GM12878 (cell line): ENCODE results near the gene KIF2C. TPM values are rescaled to one million over a fixed set of nuclear protein-coding genes. Genes with fewer than 3 reads are reported as not detected.

Experiments used
- MTA3 ChIP-seq: IDR thresholded peaks from 2 replicates; pipeline ENCODE4 v1.6.1; 2012; ENCODE audit warnings: low read length, inconsistent platforms, borderline replicate concordance
- NFIC ChIP-seq: IDR thresholded peaks from 2 replicates; pipeline ENCODE4 v1.6.1; 2012; ENCODE audit warnings: low read depth, mild to moderate bottlenecking, inconsistent platforms, low read length, moderate library complexity
- RELB ChIP-seq: fragments of 450-650 bp; IDR thresholded peaks from 2 replicates; pipeline ENCODE4 v1.6.1; 2017; ENCODE audit warnings: low read depth, mild to moderate bottlenecking, moderate library complexity
- ZBED1 ChIP-seq: IDR thresholded peaks from 2 replicates; pipeline ENCODE4 v1.6.1; 2016; ENCODE audit warnings: borderline replicate concordance
- polyA plus RNA-seq, 11 experiments: library from polyadenylated mRNA; depleted of rRNA in 4 of 11; unstranded in 6 of 11; stranded (reverse) in 5 of 11; fragments of >200 nt; fragmentation: Nextera tagmentation in 4 of 11; fragmentation: Illumina TruSeq in 1 of 11; extraction: Ambion mirVana in 4 of 11; extraction: Trizol in 1 of 11; gene quantifications; 1 replicate in 1 of 11; 2 replicates in 10 of 11; pipeline versions ENCODE4 v1.2.1 to v1.2.3, GENCODE V29; 2011 to 2016; ENCODE audit warnings: inconsistent platforms in 2 of 11, missing spikeins in 2 of 11, low read depth in 1 of 11
- total RNA-seq, 4 experiments: library from RNA; depleted of rRNA in 3 of 4; stranded (reverse); fragments of >200 nt in 3 of 4; fragmentation: Illumina TruSeq in 1 of 4; extraction: Trizol in 1 of 4; gene quantifications; 2 replicates each; pipeline versions ENCODE4 v1.2.1 to v1.2.3, GENCODE V29; 2013 to 2021
- TF ChIP-seq, protein P1 (sequence below): fragments of 450-650 bp; IDR thresholded peaks from 2 replicates; pipeline ENCODE4 v1.6.1; 2017; ENCODE audit warnings: borderline replicate concordance

Gene KIF2C
- total and polyA plus RNA-seq, 10 of the 15 experiments (the other 5 are each of a cell fraction or from before 2014, with no cell fraction given) = 42.3 to 104 (median 83.8) TPM

GRCh38 chr1:44807364-44808062 is 67.9 kb downstream of the KIF2C start (continued):
- TF ChIP-seq, protein P1, sequence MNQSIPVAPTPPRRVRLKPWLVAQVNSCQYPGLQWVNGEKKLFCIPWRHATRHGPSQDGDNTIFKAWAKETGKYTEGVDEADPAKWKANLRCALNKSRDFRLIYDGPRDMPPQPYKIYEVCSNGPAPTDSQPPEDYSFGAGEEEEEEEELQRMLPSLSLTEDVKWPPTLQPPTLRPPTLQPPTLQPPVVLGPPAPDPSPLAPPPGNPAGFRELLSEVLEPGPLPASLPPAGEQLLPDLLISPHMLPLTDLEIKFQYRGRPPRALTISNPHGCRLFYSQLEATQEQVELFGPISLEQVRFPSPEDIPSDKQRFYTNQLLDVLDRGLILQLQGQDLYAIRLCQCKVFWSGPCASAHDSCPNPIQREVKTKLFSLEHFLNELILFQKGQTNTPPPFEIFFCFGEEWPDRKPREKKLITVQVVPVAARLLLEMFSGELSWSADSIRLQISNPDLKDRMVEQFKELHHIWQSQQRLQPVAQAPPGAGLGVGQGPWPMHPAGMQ = no peak
- TF ChIP-seq NFIC (no peak), MTA3 (no peak), ZBED1 (no peak), RELB (0 out of 2 replicates have a peak, but pooled peaks have one; percentile 55)
- TF ChIP-seq, all 136 proteins: peak for 48
